Smooth muscle cell (in vitro differentiated cells): ENCODE results near the gene GLOD4. TPM values are rescaled to one million over a fixed set of nuclear protein-coding genes. Genes with fewer than 3 reads are reported as not detected.

ENCODE experiments used
- DNase-seq: peaks from one replicate; lab custom pipeline; 2025; ENCODE audit not compliant: unreplicated experiment; lab: John Stamatoyannopoulos, UW
- H2AFZ ChIP-seq: fragments of 200-600 bp; sonication (generic); 2 replicates; pipeline ENCODE4 v1.6.0; 2016; ENCODE audit warnings: antibody characterized with exemption, low read depth, mild to moderate bottlenecking
- H3F3A ChIP-seq: fragments of 200-600 bp; sonication (generic); 2 replicates; pipeline ENCODE4 v1.6.0; 2017; ENCODE audit warnings: antibody characterized with exemption, low read depth
- H3K27ac ChIP-seq: fragments of 200-600 bp; sonication (generic); 2 replicates; pipeline ENCODE4 v1.5.1; 2016; ENCODE audit warnings: low read depth, mild to moderate bottlenecking
- H3K27me3 ChIP-seq: fragments of 200-600 bp; sonication (generic); 2 replicates; pipeline ENCODE4 v1.6.1; 2016; ENCODE audit warnings: low read depth, mild to moderate bottlenecking
- H3K36me3 ChIP-seq: fragments of 200-600 bp; sonication (generic); 2 replicates; pipeline ENCODE4 v1.5.1; 2016; ENCODE audit warnings: low read depth
- H3K4me1 ChIP-seq: fragments of 200-600 bp; sonication (generic); 2 replicates; pipeline ENCODE4 v1.5.1; 2016; ENCODE audit warnings: low read depth
- H3K4me2 ChIP-seq: fragments of 200-600 bp; sonication (generic); 2 replicates; pipeline ENCODE4 v1.6.0; 2016; ENCODE audit warnings: mild to moderate bottlenecking
- H3K4me3 ChIP-seq: fragments of 200-600 bp; sonication (generic); 2 replicates; pipeline ENCODE4 v1.5.1; 2016; ENCODE audit warnings: mild to moderate bottlenecking
- H3K79me2 ChIP-seq: fragments of 200-600 bp; sonication (generic); 2 replicates; pipeline ENCODE4 v1.6.0; 2016; ENCODE audit warnings: low read depth, mild to moderate bottlenecking
- H3K9ac ChIP-seq: fragments of 200-600 bp; sonication (generic); 2 replicates; pipeline ENCODE4 v1.6.0; 2016; ENCODE audit warnings: low read depth
- H3K9me3 ChIP-seq: fragments of 200-600 bp; sonication (generic); replicated peaks from 2 replicates; pipeline ENCODE4 v1.5.1; 2016; ENCODE audit warnings: low read depth
- H4K20me1 ChIP-seq: fragments of 200-600 bp; sonication (generic); 2 replicates; pipeline ENCODE4 v1.6.0; 2016; ENCODE audit warnings: low read depth
- CTCF ChIP-seq: fragments of 200-600 bp; sonication (generic); IDR thresholded peaks from 2 replicates; pipeline ENCODE4 v1.5.1; 2017; ENCODE audit warnings: borderline replicate concordance, mild to moderate bottlenecking, antibody characterized with exemption; ENCODE audit not compliant: insufficient read depth, poor library complexity, severe bottlenecking
- WGBS: methylation state at CpG from one replicate; pipeline ENCODE4 v1.1.7; 2016; ENCODE audit warnings: low lambda C conversion rate; 5-methylcytosine and 5-hydroxymethylcytosine counted together
- polyA plus RNA-seq: library from polyadenylated mRNA; unstranded; fragments of >200 nt; fragmentation: Nextera tagmentation; extraction: Ambion mirVana; gene quantifications from 2 replicates; pipeline ENCODE4 v1.2.1, GENCODE V29; 2016
- total RNA-seq: library from RNA; depleted of rRNA; stranded (reverse); fragments of >200 nt; gene quantifications from 2 replicates; pipeline ENCODE4 v1.2.3, GENCODE V29; 2014

The GLOD4 gene
- total and polyA plus RNA-seq, 2 experiments from 2014 or later, result 47.2 to 53.5 TPM

GRCh38 chr17:732067-732901, 49.8 kb downstream of the GLOD4 start, which contains the start of gene TLCD3A:
TSS of gene TLCD3A (plus strand) at chr17:732596. CDS start at chr17:732648, 52 bp downstream.
- TF ChIP-seq CTCF, result peak; percentile 6
- Histone ChIP-seq H3K36me3 (no peaks in the 10 kb centered on the region), H3K4me2 (peak within 1 kb of the TSS; percentile 91), H3F3A (peaks cover 5% of the 10 kb centered on the region), H3K9ac (peak within 1 kb of the TSS; percentile 36), H2AFZ (peak within 1 kb of the TSS; percentile 75), H4K20me1 (peaks cover 19% of the 10 kb centered on the region), H3K79me2 (peaks cover 29% of the 10 kb centered on the region), H3K4me1 (peaks cover 12% of the 10 kb centered on the region), H3K27me3 (no peaks in the 10 kb centered on the region), H3K4me3 (peak within 1 kb of the TSS; percentile 93), H3K9me3 (no peaks in the 10 kb centered on the region), H3K27ac (peak within 1 kb of the TSS; percentile 34)
- WGBS, result 0% methylated on average over 14 of the region's 126 CpGs
- DNase-seq, result peak; percentile 38

DNA sequence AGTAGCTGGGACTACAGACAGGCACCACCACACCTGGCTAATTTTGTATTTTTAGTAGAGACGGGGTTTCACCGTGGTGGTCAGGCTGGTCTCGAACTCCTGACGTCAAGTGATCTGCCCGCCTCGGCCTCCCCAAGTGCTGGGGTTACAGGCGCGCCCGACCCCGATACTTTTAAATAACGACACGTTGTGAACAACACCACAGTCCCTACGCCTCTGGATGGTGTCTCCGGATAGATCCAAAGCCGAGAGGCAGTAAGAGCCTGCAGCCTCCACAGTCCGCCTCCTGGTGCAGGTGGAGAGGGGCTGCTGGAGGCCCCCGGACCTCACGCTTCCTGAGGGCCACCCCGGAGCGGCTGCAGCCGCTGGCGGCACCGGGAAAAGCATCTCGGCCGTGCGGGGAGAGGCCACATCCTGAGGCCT, 50.4 kb downstream of the GLOD4 start:
- WGBS, result 14% methylated on average over 26 of the region's 26 CpGs
- peak overlapping the region; percentile 93 for H3K4me3 ChIP-seq
- no peak for TF ChIP-seq CTCF

GRCh38 chr17:728911-729310, 53.2 kb downstream of the GLOD4 start:
- Histone ChIP-seq H3K9me3 (no peaks in the 10 kb centered on the region), H3K9ac (peak overlapping the region; percentile 24), H3K79me2 (peaks cover 5% of the 10 kb centered on the region), H4K20me1 (peaks cover 3% of the 10 kb centered on the region), H3K4me2 (no peak overlapping the region), H3K4me1 (peaks cover 10% of the 10 kb centered on the region), H3K36me3 (no peaks in the 10 kb centered on the region), H3K27ac (peak overlapping the region; percentile 81), H2AFZ (no peak overlapping the region), H3K27me3 (no peaks in the 10 kb centered on the region), H3F3A (peaks cover 5% of the 10 kb centered on the region), H3K4me3 (no peak overlapping the region)
- WGBS, result 85% methylated on average over 5 of the region's 5 CpGs
- TF ChIP-seq CTCF, result no peak
- no peak for DNase-seq

More for the DNA sequence above, 50.4 kb downstream of the GLOD4 start:
- Histone ChIP-seq H3K27me3 (no peaks in the 10 kb centered on the region), H3K79me2 (peaks cover 26% of the 10 kb centered on the region), H3K4me2 (peak overlapping the region; percentile 91), H3K9me3 (no peaks in the 10 kb centered on the region), H3K27ac (peak overlapping the region; percentile 34), H3K4me1 (peaks cover 14% of the 10 kb centered on the region), H3K9ac (peak overlapping the region; percentile 36), H3K36me3 (no peaks in the 10 kb centered on the region), H4K20me1 (peaks cover 19% of the 10 kb centered on the region), H2AFZ (no peak overlapping the region), H3F3A (peaks cover 5% of the 10 kb centered on the region)
- no peak for DNase-seq
